NB4 (cell line): ENCODE measurements around the gene TBX3.

Experiments used
- POLR2A ChIP-seq: IDR thresholded peaks from 2 replicates; pipeline ENCODE4 v1.6.1; 2011; ENCODE audit warnings: mild to moderate bottlenecking; ENCODE audit not compliant: insufficient read length; ENCODE audit errors: extremely low read depth
- TF ChIP-seq, protein P1 (sequence below): IDR thresholded peaks from one replicate; pipeline ENCODE4 v1.5.1; 2012; ENCODE audit warnings: low read depth, low read length
- TF ChIP-seq, protein P2 (sequence below): IDR thresholded peaks from 2 replicates; pipeline ENCODE4 v1.6.1; 2011; ENCODE audit warnings: low read depth, low read length

DNA sequence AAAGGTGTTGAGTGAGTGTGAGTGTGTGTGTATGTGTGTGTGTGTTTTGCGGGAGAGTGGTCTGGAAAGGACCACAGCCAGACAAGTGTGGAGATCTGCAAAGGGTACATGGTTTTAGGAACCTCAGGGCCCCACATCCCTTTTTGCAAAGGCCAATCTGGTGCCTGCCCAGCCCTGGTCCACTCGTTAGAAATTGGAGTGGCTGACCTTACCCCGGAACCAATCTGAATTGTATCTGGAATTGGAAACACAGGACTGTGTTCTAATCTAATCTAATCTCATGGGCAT, 11.3 kb upstream of the TBX3 start:
- no peak for TF ChIP-seq POLR2A
- TF ChIP-seq, protein P1, sequence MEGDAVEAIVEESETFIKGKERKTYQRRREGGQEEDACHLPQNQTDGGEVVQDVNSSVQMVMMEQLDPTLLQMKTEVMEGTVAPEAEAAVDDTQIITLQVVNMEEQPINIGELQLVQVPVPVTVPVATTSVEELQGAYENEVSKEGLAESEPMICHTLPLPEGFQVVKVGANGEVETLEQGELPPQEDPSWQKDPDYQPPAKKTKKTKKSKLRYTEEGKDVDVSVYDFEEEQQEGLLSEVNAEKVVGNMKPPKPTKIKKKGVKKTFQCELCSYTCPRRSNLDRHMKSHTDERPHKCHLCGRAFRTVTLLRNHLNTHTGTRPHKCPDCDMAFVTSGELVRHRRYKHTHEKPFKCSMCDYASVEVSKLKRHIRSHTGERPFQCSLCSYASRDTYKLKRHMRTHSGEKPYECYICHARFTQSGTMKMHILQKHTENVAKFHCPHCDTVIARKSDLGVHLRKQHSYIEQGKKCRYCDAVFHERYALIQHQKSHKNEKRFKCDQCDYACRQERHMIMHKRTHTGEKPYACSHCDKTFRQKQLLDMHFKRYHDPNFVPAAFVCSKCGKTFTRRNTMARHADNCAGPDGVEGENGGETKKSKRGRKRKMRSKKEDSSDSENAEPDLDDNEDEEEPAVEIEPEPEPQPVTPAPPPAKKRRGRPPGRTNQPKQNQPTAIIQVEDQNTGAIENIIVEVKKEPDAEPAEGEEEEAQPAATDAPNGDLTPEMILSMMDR: no peak
- TF ChIP-seq, protein P2, sequence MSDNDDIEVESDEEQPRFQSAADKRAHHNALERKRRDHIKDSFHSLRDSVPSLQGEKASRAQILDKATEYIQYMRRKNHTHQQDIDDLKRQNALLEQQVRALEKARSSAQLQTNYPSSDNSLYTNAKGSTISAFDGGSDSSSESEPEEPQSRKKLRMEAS: no peak
